Stimulated activated CD8-positive, alpha-beta memory T cell treated with anti-CD3 and anti-CD28 coated beads, Interleukin-7, amount 100 ng/mL, for 24 hours (primary cell): ENCODE data around the gene TMEM72.

Source experiments
- DNase-seq: peaks from one replicate; pipeline ENCODE4 v3.0.0-alpha.2; 2020; ENCODE audit warnings: low read depth

The TMEM72 gene

DNA sequence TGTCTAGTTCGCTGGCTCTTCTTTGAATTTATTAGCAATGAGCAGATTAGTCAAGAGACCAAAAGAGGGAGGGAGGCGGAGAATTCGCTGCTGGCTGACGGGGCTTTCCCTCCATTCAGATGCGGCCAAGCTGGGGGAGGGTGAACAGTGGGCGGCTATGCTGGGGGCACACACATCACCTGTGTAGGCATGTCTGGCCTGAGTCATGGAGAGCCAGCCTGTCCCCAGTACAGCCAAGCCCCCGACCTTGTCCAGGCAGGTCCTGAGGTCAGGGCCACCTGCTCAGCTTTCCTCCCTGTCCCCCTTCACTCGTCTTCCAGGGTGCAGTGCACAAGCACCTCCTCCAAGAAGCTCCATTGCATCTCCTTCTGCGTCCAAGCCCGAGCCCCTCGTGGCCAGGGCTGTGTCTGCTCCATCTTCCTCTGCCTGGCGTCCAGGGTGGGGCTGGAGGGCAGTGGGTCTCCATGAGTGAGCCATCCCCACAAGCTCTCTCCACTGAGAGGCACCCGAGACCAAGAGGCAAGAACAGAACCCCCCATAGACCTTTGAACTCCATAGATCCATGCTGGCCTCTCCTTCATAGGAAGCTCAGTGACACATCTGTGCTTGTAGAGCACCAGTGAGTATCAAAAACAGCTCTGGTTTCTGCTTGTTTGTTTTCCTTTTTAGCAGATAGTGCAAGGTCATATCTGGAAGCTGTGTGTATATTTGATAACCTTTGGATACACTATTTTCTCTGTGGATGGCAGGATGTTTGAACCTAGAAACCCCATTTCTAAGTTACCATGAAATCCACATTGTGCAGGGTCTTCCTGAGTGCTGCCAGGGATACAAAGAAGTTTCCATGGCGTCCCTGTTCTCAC, 69.4 kb downstream of the TMEM72 start:
- no peak for DNase-seq

DNA sequence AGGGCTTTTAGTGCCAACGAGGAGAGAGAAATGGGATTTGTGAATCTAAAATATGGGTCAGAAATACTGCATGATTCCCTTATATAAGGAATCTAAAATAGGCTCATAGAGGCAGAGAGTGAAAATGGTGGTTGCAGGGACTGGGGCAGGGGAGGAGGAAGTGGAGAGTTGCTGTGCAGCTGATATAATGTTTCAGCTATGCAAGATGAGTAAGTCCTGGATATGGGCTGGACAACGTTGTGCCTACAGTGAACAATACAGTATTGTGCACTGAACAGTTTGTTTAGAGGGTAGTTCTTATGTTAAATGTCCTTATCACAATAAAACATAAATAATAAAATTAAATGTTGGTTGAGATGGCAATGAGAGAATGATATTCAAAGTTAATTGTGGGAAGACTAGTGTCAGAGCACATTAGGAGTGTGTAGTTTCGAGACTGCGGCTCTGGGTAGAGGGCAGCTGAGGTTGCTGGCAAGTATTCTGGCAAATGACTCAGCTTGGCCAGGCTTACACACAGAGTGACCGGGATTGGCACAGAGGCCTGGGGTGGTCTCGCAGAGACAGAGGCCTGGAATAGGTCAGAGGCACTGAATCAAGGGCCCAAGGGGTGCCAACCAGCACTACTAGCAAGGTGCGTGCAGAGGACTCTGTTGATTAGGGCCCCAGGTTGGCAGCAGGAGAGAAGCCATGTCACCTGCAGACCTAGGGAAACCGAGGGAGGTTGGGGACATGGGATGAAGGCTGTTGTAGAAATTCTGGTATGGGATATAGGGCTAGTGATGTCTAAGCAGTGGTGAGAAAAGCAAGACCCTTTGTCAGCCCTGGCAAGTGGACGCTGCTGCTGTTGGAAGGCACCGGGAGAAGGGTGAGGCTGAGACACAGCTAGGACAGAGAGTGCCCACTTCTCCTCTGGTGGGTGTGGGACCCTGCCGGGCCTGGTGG, 70.3 kb downstream of the TMEM72 start:
- no peak for DNase-seq

DNA sequence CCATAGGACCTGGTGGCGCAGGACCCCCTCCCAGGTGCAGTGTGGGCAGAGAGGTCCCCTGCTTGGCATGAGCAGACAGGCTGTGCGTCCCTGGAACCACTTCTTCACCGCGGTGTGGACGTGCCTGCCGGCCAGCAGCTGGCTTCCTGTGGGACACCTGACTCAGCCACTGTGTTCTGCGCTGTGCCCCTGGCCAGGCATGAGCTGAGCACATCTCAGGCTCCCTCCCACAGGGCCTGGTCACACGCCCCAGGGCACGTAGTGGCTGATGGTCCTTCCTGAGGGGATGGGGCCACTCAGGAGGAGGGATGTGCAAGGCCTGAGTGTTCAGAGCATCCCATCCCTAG, 71.0 kb downstream of the TMEM72 start:
- DNase-seq, result no peak

DNA sequence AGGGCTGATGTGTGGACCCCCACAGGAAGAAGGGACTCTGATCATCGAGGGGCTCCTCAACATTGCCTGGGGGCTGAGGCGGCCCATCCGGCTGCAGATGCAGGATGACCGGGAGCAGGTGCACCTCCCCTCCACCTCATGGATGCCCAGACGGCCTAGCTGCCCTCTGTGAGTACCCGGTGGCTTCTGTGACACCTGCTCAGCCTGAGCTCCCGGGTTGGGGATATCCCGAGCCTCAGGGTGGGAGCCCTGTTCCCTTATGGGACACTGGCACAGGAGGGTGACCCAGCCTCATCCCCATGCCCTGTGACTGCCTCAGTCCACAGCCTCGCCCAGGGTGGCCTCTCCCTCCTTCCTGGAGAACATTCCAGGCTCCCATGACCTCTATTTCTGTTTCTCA, 71.4 kb downstream of the TMEM72 start:
- DNase-seq, result no peak

DNA sequence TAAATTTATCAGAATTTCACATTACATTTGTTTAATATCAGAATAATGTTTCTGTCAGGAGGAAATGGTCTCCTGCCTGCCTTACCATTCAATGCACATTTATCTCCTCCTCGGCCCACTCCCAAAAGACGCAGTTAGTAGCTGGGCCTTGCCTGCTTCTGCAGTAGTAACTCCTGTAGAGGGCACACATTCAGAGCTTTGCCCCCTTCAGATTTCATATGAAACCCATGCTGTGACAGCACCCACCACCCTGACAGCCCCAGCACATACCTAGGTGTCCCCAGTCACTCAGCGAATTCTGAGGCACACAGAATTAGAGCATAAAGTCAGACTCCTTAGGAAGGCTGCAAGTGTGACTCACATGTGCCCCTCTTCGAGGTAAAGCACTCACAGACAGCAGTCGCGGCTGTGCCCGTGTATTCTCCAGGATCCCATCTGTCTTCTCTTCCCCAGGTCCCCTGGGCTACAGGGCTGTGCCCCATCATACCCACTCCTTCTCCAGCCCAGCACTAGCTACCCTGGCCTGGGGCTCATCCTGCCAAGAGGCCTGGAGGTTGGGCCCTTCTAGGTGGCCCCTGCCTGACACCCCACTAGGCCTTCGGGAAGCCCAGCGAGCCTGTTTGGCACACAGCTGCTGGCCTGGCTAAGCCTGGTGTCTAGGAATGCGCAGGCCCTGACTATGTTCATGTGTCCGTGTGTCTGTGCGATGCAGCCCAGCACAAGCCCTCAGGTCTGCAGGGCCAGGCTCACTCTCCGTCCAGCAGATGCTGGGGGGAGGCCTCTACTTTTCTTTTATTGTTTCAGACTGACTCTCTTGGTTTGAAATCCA, 72.1 kb downstream of the TMEM72 start:
- no peak for DNase-seq

DNA sequence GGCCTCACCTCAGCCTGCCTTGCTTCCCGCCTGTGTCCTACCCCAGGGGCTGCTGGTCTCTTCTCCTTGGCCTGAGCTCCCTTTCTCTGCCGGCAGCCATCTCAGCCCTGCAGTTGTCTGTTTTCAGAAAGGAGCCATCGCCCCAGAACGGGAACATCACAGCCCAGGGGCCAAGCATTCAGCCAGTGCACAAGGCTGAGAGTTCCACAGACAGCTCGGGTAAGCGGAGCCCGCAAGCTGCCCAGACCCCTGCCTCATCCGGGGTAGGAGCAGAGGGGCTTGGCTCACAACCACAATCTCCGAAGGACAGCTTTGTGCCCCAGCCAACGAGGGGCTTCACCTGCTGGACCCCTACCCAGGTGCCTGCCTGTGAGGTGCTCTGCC, 72.8 kb downstream of the TMEM72 start:
- DNase-seq, result no peak

DNA sequence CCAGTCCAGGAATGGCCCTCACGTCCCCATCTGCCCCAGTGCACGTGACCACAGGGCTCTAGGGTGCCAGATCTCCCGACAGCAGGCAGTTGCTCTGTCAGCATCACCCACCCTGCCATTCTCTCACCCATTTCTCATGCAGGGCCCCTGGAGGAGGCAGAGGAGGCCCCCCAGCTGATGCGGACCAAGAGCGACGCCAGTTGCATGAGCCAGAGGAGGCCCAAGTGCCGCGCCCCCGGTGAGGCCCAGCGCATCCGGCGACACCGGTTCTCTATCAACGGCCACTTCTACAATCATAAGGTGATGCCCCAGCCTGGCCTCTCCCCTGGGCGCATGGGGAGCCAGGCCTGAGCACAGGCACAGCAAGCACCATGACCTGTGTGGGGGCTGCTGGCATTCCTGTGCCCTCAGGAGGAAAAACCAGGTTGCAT, 73.5 kb downstream of the TMEM72 start:
- no peak for DNase-seq

DNA sequence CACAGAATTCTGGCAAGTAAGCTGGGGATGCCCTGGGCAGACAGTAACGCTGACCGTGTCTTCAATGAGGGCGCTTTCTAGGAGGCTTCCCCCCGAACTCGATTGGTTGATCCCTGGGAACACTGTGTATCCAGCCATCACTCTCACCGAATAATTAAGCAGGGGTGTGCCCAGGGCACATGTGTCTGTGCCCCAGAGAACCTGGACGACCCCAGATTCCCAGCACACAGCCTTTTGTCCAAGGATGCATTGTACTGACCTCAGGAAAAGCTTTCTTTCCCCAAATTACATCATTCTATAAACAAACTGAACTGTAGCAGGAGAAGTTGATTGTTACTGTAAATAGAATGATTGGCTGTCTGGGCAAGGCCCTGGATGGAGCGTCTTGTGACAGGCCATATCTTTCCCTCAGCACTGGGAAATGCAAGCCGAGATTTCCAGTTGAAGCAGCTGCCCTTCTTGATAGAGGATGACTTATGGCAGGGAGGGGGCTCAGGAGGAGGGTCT, 74.1 kb downstream of the TMEM72 start:
- no peak for DNase-seq

DNA sequence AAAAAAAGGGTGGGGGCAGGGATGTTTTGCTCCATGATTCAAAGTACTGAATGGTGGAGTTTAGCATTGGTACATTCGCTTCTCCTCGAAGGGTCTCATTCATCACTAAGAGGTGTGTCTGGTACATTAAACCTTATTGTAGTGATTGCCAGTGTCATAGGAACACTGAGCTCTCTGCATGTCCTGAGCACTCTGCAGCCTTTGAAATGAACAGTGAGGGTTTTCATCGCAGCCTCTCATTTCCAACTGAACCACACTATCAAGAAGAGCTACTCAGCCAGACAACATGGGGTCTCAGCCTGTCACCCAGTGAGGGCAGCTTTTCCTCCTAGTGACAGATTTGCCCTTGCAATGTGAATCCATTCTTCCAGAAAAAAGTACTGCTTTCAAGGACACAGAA, 75.0 kb downstream of the TMEM72 start:
- no peak for DNase-seq
